NCI-H2107 (cell line): Measurements from ENCODE around the gene APOE.
A peak's percentile ranks its signal among the peaks of the same experiment; 100 is the strongest.

Source experiments
- DNase-seq: peaks from one replicate; lab custom pipeline; 2025; lab: John Stamatoyannopoulos, UW

The APOE gene

DNA sequence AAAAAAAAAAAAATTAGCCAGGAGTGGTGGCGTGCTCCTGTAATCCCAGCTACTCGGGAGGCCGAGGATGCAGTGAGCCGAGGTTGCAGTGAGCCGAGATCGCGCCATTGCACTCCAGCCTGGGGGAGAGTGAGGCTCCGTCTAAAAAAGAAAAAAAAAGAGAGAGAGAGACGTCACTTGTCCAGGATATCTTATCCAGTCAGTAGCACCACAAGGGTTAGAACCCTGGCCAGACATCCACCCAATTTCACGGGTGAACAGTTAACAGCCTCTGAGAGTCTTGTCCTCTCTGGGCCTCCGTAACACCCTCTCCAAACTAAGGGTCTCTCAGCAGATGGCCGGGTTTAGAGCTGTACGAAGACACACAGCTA lies 48.7 kb downstream of the APOE start:
- no peak for DNase-seq

DNA sequence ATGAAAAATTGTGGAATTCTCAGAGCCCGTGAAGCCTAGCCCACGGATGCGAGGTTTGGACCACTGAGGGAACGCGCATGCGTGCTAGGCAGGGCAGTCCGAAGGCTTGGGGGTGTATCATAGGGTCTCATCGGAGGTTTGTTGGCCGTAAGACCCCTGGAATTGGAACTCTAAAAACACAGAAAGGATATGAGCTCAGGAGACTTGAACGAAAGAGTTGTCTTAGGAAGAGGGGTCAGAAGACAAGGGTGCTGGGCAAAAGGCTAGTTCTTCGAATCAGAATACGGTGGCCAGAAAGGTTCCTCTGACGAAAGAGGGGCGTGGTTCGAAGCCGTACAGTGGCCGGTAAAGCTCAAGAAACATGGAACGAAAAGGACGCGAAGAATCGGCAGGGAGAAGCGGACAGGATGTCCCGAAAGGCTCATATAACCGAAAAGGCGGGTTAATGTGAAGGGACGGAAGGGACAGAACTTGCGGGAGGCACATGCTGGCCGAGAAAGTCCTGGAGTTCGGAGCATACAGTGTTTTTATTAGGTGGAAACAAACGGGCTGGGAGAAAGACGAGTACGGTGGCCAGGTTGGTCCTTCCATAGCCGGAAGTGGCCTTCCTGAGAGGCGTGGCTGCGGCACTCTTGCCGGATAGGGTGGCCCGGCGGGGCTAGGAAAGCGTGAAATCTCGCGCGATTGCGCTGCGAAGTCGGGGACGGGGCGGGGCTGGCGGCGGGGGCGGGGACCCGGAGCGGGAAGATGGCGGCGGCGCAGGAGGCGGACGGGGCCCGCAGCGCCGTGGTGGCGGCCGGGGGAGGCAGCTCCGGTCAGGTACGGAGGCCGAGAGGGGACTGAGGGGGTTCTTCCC lies 49.3 kb downstream of the APOE start, which contains the start of gene CLPTM1:
TSS of gene CLPTM1 (plus strand) at position 732 of the 856 bp plus-strand sequence. CDS start at position 748, 16 bp downstream.
- peak; percentile 93 for DNase-seq

DNA sequence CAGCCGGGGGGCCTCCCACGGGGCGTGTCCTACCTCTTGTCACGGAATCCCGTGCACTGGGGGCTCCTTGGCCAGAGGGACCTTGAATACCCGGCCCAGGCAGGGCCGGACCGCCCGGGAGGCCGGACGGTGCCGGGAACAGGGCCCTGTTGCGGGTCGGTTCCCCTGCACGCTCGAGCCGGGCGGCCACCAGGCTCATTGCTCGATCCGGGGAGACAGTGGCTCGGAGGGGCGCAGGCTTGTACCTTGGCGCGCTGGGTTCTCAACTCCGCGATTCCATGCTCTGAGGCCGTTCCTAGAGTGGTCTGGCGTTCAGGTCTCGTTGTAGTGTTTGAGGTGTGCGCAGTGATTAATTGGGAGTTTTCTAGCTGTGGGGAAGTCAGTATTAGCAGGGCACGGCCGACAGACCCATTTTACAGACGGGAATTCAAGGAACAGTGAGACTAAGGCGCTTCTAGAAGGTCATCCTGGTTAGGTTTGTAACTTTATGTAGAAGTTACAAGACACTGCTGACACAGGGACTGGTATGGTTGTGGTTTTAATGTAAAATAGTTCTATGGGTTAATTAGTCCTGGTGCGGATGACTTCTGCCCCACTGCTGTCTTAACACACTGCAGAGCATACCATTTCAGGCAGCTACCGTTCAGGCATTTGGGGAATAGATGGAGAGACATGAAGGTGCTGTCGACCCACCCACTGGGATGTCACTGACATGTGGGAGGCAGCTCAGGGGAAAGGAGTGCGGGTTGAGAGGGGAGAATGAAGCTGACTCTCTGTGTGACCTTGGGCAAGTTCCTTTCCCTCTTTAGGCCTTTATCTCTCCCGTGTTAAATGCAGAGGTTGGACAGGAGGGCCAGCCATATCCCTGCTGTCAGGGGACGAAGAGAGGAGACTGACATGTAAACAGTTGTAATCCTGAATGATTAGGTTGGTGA lies 50.2 kb downstream of the APOE start:
- DNase-seq: no peak

DNA sequence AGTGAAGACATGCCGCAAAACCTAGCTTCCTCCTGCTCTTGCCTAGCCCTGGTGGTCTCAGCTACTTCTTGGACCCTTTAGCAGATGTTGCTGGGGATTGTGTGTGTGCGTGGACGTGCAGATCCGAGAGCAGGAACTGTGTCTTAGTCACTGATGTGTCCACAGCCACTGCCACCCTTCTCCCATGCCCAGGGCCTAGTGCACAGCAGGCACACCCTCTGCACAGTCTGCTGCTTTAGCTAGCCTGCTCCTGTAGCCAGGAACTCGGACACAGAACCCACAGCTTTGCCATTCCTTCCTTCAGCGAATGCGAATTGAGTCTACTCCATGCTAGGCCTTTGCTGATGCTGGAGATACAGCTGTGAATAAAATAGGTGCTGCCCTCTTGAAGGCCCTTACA lies 51.9 kb downstream of the APOE start:
- DNase-seq: no peak

DNA sequence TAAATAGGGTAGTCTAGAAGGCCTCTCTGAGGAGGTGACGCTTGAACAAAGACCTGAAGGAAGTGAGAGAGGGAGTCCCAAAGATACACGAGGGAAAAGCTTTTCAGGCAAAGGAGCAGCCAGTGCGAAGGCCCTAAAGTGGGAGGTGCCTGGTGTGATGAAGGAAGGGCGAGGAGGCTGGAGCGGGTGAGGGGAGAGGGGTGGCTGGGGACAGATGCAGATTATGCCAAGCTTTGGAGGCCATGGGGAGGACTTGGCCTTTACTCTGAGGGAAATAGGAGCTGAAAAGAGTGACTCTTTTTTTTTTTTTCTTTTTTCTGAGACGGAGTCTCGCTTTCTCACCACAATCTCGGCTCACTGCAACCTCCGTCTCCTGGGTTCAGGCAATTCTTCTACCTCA lies 52.5 kb downstream of the APOE start:
- no peak for DNase-seq
